Glutamatergic neuron (in vitro differentiated cells): ENCODE data around the gene P2RX1. TPM values are rescaled to one million over a fixed set of nuclear protein-coding genes. Genes with fewer than 3 reads are reported as not detected.

Source experiments
- DNase-seq: peaks from one replicate; pipeline ENCODE4 v3.0.0; 2022
- H3K27ac Mint-ChIP-seq: one replicate; pipeline ENCODE4 v1.8.0; 2020; ENCODE audit warnings: mild to moderate bottlenecking, mixed read lengths, inconsistent platforms; ENCODE audit not compliant: unreplicated experiment
- H3K27me3 Mint-ChIP-seq: one replicate; pipeline ENCODE4 v1.8.0; 2020; ENCODE audit warnings: mild to moderate bottlenecking, moderate library complexity, mixed read lengths, inconsistent platforms; ENCODE audit not compliant: unreplicated experiment
- H3K36me3 Mint-ChIP-seq: one replicate; pipeline ENCODE4 v1.8.0; 2020; ENCODE audit warnings: mild to moderate bottlenecking, mixed read lengths, inconsistent platforms; ENCODE audit not compliant: unreplicated experiment
- H3K4me1 Mint-ChIP-seq: one replicate; pipeline ENCODE4 v1.8.0; 2020; ENCODE audit warnings: mild to moderate bottlenecking, low read depth, mixed read lengths, inconsistent platforms; ENCODE audit not compliant: unreplicated experiment
- H3K4me3 Mint-ChIP-seq: one replicate; pipeline ENCODE4 v1.8.0; 2020; ENCODE audit warnings: mild to moderate bottlenecking, mixed read lengths, inconsistent platforms; ENCODE audit not compliant: unreplicated experiment
- H3K9me3 Mint-ChIP-seq: one replicate; pipeline ENCODE4 v1.8.0; 2020; ENCODE audit warnings: mild to moderate bottlenecking, moderate library complexity, mixed read lengths, inconsistent platforms; ENCODE audit not compliant: unreplicated experiment
- CTCF ChIP-seq: fragments of 200-600 bp; sonication (generic); IDR thresholded peaks from one replicate; pipeline ENCODE4 v1.5.0; 2021; ENCODE audit not compliant: partially characterized antibody, unreplicated experiment
- total RNA-seq: library from RNA; stranded (reverse); fragmentation: NEBNext Ultra II Directional; extraction: Animal tissue kit (Norgen Biotek cat#: 25700); gene quantifications from one replicate; pipeline ENCODE4 v1.2.1, GENCODE V29; 2021; ENCODE audit not compliant: unreplicated experiment

Gene P2RX1
- total RNA-seq, 1 donor from 2014 or later: 2.1 TPM

- Mint-ChIP-seq H3K36me3 (no peaks in the 10 kb centered on the region), H3K27ac (no peak overlapping the region), H3K4me3 (no peak overlapping the region), H3K9me3 (peaks cover 7% of the 10 kb centered on the region), H3K4me1 (peaks cover 16% of the 10 kb centered on the region), H3K27me3 (peaks cover 5% of the 10 kb centered on the region)
- DNase-seq: no peak
- TF ChIP-seq CTCF: no peak
These were observed 12.9 kb upstream of the P2RX1 start for GRCh38 chr17:3929181-3929580.

- H3K27me3 Mint-ChIP-seq: peaks cover 7% of the 10 kb centered on the region
- DNase-seq: no peak
- H3K27ac Mint-ChIP-seq: no peak overlapping the region
- H3K9me3 Mint-ChIP-seq: peaks cover 9% of the 10 kb centered on the region
- H3K36me3 Mint-ChIP-seq: no peaks in the 10 kb centered on the region
- TF ChIP-seq CTCF: no peak
- peaks cover 22% of the 10 kb centered on the region for H3K4me1 Mint-ChIP-seq
- H3K4me3 Mint-ChIP-seq: no peak overlapping the region
These were observed 12.1 kb upstream of the P2RX1 start for GRCh38 chr17:3928406-3928805.

DNA sequence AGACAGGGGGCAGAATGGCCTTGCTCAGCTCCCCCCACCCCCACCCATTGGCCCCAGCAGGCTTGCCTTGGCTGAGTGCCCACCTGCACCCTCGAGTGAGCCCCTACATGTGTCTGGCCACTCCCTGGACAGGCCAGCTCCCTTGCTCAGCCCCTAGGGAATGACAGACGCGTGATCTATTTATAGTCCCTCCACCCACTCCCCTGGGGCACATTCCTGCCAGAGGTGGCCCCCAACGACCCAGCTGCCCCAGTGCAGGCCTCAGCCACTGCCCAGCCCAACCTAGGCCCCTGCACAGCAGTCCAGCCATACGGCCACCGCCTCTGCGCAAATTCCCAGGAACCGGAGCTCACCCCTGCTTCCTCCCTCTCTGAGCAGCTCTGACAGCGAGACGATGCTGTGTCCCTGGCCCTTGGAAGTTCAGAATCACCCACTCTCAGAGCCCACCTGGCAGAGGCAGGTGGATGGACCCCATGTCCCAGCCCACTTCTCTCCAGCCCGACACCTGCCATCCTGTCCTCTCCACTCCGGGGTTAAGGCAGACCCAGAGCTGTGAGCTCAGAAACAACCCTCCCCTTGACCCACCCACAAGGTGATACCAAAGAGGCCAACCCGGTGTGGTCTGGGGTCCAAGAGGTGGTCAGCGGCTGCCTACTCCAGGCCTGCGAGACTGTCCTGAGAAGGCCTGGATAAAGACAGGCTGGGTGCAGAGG lies 11.5 kb upstream of the P2RX1 start:
- H3K27ac Mint-ChIP-seq: no peak overlapping the region

GRCh38 chr17:3926860-3927627 lies 10.8 kb upstream of the P2RX1 start:
- no peaks in the 10 kb centered on the region for H3K36me3 Mint-ChIP-seq
- no peak overlapping the region for H3K4me3 Mint-ChIP-seq
- H3K4me1 Mint-ChIP-seq: peaks cover 23% of the 10 kb centered on the region
- H3K27ac Mint-ChIP-seq: no peak overlapping the region
- peaks cover 10% of the 10 kb centered on the region for H3K9me3 Mint-ChIP-seq
- no peak for TF ChIP-seq CTCF
- peaks cover 7% of the 10 kb centered on the region for H3K27me3 Mint-ChIP-seq
- DNase-seq: no peak

More for the DNA sequence above, 11.5 kb upstream of the P2RX1 start:
- H3K27me3 Mint-ChIP-seq: peaks cover 7% of the 10 kb centered on the region
- TF ChIP-seq CTCF: no peak
- DNase-seq: no peak
- H3K4me3 Mint-ChIP-seq: no peak overlapping the region
- H3K9me3 Mint-ChIP-seq: peaks cover 9% of the 10 kb centered on the region
- H3K36me3 Mint-ChIP-seq: no peaks in the 10 kb centered on the region
- H3K4me1 Mint-ChIP-seq: peaks cover 23% of the 10 kb centered on the region
